Raji (cell line): ENCODE measurements around the gene MOXD1.

Experiments
- POLR2A ChIP-seq: IDR thresholded peaks from 2 replicates; pipeline ENCODE4 v1.6.1; 2011; ENCODE audit warnings: low read depth, low read length, control low read depth; ENCODE audit not compliant: insufficient read depth

MOXD1 gene

GRCh38 chr6:132333639-132334520 is 67.4 kb downstream of the MOXD1 start:
- TF ChIP-seq POLR2A = no peak

GRCh38 chr6:132330759-132331158 is 70.5 kb downstream of the MOXD1 start:
- no peak for TF ChIP-seq POLR2A

GRCh38 chr6:132322398-132322797 is 78.9 kb downstream of the MOXD1 start:
- TF ChIP-seq POLR2A = no peak

- TF ChIP-seq POLR2A = no peak
Measured at GRCh38 chr6:132320007-132320406, 81.3 kb downstream of the MOXD1 start.

GRCh38 chr6:132316970-132317369 is 84.3 kb downstream of the MOXD1 start:
- TF ChIP-seq POLR2A = no peak

GRCh38 chr6:132314432-132314831 is 86.8 kb downstream of the MOXD1 start:
- no peak for TF ChIP-seq POLR2A

- TF ChIP-seq POLR2A = no peak
Measured at GRCh38 chr6:132310921-132311320, 90.4 kb downstream of the MOXD1 start.

GRCh38 chr6:132304891-132305305 is 96.4 kb downstream of the MOXD1 start:
- no peak for TF ChIP-seq POLR2A

GRCh38 chr6:132300323-132300949 is 100.8 kb downstream of the MOXD1 start:
- no peak for TF ChIP-seq POLR2A

GRCh38 chr6:132298344-132298949 is 102.8 kb downstream of the MOXD1 start:
- TF ChIP-seq POLR2A = no peak

GRCh38 chr6:132289756-132290155 is 111.5 kb downstream of the MOXD1 start:
- no peak for TF ChIP-seq POLR2A

GRCh38 chr6:132287101-132287500 is 114.2 kb downstream of the MOXD1 start:
- no peak for TF ChIP-seq POLR2A

- TF ChIP-seq POLR2A = no peak
Measured at GRCh38 chr6:132286298-132287019, 114.8 kb downstream of the MOXD1 start.

GRCh38 chr6:132285004-132285780 is 116.1 kb downstream of the MOXD1 start:
- TF ChIP-seq POLR2A = no peak
